GM04503 (cell line): ENCODE results near the gene GAL3ST1.
"Not testable (repeated sequence)": the region's sequence is repeated elsewhere in the genome, so short reads cannot be mapped to it uniquely, and the experiment has no call there.

Source experiments
- DNase-seq: peaks from one replicate; pipeline ENCODE4 v3.0.0-alpha.2; 2012; ENCODE audit warnings: low read depth

GAL3ST1 gene

GRCh38 chr22:30564761-30565119 lies 9.7 kb downstream of the GAL3ST1 start:
- DNase-seq = no peak

- no peak for DNase-seq
Measured at GRCh38 chr22:30564045-30564760, 10.3 kb downstream of the GAL3ST1 start.

- no peak for DNase-seq
Measured at GRCh38 chr22:30562366-30562765, 12.1 kb downstream of the GAL3ST1 start.

GRCh38 chr22:30561402-30562189 lies 12.9 kb downstream of the GAL3ST1 start:
- no peak for DNase-seq

- not testable (repeated sequence) for DNase-seq
Measured at GRCh38 chr22:30560643-30561202, 13.7 kb downstream of the GAL3ST1 start.

- no peak for DNase-seq
Measured at GRCh38 chr22:30559889-30560288, 14.6 kb downstream of the GAL3ST1 start.

- no peak for DNase-seq
Measured at GRCh38 chr22:30557243-30557642, 17.2 kb downstream of the GAL3ST1 start.

- no peak for DNase-seq
Measured at GRCh38 chr22:30556388-30556787, 18.1 kb downstream of the GAL3ST1 start.

GRCh38 chr22:30555282-30556210 lies 18.9 kb downstream of the GAL3ST1 start:
- no peak for DNase-seq

GRCh38 chr22:30553971-30554370 lies 20.5 kb downstream of the GAL3ST1 start:
- DNase-seq = no peak

GRCh38 chr22:30552719-30553118 lies 21.7 kb downstream of the GAL3ST1 start:
- no peak for DNase-seq

- not testable (repeated sequence) for DNase-seq
Measured at GRCh38 chr22:30551813-30552212, 22.7 kb downstream of the GAL3ST1 start.

GRCh38 chr22:30547188-30547587 lies 27.3 kb downstream of the GAL3ST1 start:
- DNase-seq = no peak

- DNase-seq = no peak
Measured at GRCh38 chr22:30546616-30547015, 27.8 kb downstream of the GAL3ST1 start, which contains the start of gene SEC14L6. SEC14L6 (minus strand) TSS chr22:30546741; CDS start chr22:30546682, 59 bp downstream.

- no peak for DNase-seq
Measured at GRCh38 chr22:30542811-30543188, 31.7 kb downstream of the GAL3ST1 start.

- DNase-seq = no peak
Measured at GRCh38 chr22:30541961-30542810, 32.3 kb downstream of the GAL3ST1 start.

- DNase-seq = not testable (repeated sequence)
Measured at GRCh38 chr22:30541511-30541910, 33.0 kb downstream of the GAL3ST1 start.

GRCh38 chr22:30539368-30539767 lies 35.1 kb downstream of the GAL3ST1 start:
- DNase-seq = no peak

GRCh38 chr22:30538280-30538679 lies 36.2 kb downstream of the GAL3ST1 start:
- no peak for DNase-seq

- DNase-seq = no peak
Measured at GRCh38 chr22:30537083-30537731, 37.3 kb downstream of the GAL3ST1 start.
